HG03045 (cell line): ENCODE data around the gene C6orf47.

ENCODE experiments used
- ATAC-seq: cut with Tn5 transposase; IDR thresholded peaks from one replicate; pipeline ENCODE4 v1.9.1; 2021; ENCODE audit warnings: mild to moderate bottlenecking, moderate library complexity; ENCODE audit not compliant: unreplicated experiment

Gene C6orf47

DNA sequence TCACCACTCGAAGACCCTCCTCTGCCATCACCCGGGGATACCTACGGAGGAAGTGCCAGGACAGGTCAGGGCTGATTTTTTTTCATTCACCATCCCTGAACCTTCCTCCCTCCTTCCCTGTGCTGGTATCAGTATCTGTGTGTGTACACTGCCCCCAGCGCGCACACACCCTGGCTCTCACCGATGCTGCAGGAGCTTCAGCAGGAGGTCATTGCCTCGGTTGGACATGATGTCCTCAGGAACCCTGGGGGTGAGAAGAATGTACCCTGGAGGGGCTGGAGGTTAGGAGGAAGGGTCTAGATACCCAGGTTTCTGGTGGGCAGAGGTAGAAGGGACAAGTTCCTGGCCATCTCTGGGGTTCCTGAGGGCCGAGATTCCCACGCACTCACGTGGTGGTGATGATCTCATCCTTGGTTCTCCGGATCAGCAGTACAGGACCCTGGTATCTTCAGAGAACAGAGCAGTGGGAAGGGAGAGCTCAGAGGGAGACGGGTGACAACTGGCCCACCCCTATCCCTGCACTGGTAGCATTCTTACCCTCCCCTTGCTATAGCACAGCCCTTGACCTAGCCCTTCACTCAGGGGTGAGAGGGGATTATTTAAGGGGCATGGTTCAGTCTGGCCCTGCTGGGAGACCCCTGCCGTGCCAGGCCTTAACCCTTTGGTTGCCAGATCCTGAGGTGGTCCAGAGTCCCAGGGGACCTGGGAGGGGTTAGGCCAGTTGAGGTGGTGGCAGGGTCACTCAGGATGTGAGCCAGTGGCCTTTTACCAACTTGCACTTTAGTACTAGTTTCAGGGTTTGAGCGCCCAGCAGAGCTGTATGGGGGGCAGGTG lies 27.5 kb upstream of the C6orf47 start:
- no peak for ATAC-seq

- no peak for ATAC-seq
These were observed 26.7 kb upstream of the C6orf47 start for GRCh38 chr6:31687321-31687720.

DNA sequence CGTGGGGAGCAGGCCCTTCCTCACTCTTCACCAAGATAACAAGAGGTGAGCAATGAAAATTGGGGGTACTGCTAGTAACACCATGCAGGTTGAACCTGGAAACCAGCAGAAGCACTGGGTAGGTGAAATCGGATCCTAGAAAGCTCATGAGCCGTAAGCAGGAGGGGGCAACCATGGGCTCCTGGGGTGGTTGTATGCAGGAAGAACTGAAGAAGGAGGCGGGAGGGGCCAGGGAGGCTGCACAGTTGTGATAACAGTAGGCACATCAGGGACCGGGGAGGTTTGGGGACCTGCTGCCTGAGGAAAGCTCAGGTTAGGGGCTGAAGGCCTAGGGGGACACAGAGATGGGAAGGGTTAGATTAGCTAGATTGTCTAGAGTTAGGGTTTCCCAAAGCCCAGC lies 25.9 kb upstream of the C6orf47 start:
- no peak for ATAC-seq

DNA sequence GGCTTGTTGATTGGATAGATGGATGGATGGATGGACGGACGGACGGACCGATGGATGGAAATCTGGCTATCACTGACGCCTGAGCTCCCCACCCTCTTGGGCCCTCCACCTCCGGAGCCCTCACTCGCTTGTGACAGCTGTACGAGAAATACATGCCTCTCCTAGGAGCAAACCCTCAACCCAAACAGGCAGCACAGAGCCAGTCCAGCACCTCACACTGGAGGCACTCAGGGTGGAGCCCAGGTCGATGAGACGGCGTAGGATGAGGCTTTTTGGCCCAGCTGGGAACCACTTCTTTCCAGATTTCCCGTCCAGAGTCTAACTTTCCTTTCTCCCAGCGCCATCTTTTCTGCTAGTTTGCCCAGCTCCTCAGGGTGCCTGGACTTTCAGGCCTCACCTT lies 23.0 kb upstream of the C6orf47 start:
- no peak for ATAC-seq

- ATAC-seq: no peak
These were observed 20.6 kb upstream of the C6orf47 start for GRCh38 chr6:31681135-31681671.

GRCh38 chr6:31680226-31681134 lies 19.9 kb upstream of the C6orf47 start, which contains the start of gene LY6G5C:
Gene LY6G5C (minus strand): TSS chr6:31681067. CDS start chr6:31680373, 694 bp downstream.
- ATAC-seq: no peak

DNA sequence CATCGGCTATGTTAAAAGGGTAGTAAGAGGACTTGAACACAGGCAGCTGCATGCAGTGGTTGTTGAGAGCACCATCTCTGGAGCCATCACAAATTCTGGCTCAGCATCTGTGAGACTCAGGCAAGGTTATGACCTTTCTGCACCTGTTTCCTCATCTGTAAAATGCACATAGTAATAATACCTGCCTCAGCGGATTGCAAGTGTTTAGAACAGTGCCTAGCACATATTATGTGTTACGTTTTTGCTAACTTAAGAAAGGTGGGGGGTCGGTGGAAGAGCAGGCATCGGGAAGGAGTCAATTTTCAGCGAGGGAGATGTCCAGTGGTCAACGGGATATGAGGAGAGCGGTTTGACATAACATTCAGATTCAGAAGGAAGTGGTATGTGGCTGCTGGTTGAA lies 17.4 kb upstream of the C6orf47 start:
- no peak for ATAC-seq

DNA sequence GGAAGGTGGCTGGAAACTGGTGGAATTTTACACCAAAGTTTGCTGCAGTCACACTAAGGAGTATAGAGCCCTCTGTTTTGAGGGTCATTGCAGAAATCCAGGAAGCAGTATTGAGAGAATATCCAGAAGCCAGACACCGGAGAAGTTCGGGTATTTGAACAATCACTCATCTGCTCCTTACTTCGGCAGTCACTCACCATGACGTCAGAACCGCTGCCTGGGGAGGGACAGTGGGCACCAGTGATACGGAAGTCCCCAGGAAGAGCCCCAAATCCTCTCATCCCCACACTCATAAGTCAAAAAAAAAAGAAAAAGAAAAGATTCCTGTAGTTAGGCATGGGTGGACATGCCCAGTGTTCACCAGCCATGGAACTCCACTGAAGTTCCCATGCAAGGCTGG lies 16.3 kb upstream of the C6orf47 start:
- no peak for ATAC-seq

DNA sequence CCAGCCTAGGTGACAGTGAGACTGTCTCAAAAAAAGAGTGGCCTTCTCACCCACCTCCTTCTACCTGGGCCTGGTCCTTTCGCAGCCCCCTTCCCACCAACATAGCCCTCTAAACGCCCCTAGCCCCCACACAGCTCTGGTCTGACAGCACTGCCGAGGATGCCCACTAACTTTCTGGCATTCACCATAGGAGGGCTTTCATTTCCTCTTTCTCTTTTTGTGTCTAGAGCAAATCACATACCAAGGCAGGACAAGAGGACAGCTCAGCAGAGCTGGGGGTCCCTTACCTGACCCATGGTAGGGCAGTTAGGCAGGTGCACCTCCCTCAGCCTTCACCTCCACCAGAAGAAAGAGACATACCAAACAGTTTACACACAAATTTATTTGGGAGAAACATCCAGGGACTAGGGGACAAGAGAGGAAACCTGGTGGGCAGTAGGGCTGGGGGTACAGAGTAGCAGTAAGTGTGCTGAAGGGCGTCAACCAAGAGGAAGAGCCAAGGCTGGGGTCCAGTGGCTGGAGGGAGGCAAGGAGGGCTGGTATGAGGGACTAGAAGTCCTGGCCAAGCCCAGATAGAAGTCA lies 15.8 kb upstream of the C6orf47 start:
- ATAC-seq: no peak

DNA sequence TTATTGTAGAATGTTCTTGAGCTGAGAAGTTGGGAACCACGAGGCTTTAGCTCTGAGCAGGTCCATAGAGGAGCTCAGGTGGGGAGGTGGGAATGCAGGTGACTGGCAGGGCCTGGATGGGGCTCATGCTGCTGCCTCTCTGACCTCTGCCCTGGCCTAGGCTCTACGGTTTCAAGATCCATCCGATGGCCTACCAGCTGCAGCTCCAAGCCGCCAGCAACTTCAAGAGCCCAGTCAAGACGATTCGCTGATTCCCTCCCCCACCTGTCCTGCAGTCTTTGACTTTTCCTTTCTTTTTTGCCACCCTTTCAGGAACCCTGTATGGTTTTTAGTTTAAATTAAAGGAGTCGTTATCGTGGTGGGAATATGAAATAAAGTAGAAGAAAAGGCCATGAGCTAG lies 9.1 kb upstream of the C6orf47 start, which contains the start of gene LY6G5B:
TSS of gene LY6G5B (plus strand) at position 301 of the 400 bp plus-strand sequence. CDS start 975 bp downstream, outside the sequence.
- no peak for ATAC-seq

- no peak for ATAC-seq
These were observed 5.9 kb upstream of the C6orf47 start for GRCh38 chr6:31666337-31666965.

GRCh38 chr6:31665501-31666336 lies 5.1 kb upstream of the C6orf47 start, which contains the start of gene CSNK2B:
Gene CSNK2B (plus strand): TSS chr6:31666080. CDS start chr6:31666832, 752 bp downstream.
- ATAC-seq: peak; percentile 76

- ATAC-seq: peak; percentile 28
These were observed 4.4 kb upstream of the C6orf47 start, which contains the start of gene GPANK1 for GRCh38 chr6:31664790-31665500. Gene GPANK1 (minus strand): TSS chr6:31664997. CDS start chr6:31664478, 519 bp downstream.

- ATAC-seq: no peak
These were observed 3.6 kb upstream of the C6orf47 start for GRCh38 chr6:31663961-31664789.

GRCh38 chr6:31663126-31663960 lies 2.8 kb upstream of the C6orf47 start:
- no peak for ATAC-seq

- ATAC-seq: no peak
These were observed 1.6 kb upstream of the C6orf47 start for GRCh38 chr6:31662124-31662723.
